ENCODE results near the gene VWA8.

DNA sequence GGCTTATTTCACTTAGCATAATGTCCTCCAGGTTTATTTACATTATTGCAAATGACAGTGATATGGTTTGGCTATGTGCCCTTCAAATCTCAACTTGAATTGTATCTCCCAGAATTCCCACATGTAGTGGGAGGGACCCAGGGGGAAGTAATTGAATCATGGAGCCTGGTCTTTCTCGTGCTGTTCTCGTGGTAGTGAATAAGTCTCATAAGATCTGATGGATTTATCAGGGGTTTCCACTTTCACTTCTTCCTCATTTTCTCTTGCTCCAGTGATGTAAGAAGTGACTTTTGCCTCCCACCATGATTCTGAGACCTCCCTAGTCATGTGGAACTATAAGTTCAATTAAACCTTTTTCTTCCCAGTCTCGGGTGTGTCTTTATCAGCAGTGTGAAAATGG, 109.6 kb downstream of the VWA8 start:
- TF ChIP-seq SP1 (IDR thresholded peaks at IDR 0.05): no peak
- TF ChIP-seq, protein P1, sequence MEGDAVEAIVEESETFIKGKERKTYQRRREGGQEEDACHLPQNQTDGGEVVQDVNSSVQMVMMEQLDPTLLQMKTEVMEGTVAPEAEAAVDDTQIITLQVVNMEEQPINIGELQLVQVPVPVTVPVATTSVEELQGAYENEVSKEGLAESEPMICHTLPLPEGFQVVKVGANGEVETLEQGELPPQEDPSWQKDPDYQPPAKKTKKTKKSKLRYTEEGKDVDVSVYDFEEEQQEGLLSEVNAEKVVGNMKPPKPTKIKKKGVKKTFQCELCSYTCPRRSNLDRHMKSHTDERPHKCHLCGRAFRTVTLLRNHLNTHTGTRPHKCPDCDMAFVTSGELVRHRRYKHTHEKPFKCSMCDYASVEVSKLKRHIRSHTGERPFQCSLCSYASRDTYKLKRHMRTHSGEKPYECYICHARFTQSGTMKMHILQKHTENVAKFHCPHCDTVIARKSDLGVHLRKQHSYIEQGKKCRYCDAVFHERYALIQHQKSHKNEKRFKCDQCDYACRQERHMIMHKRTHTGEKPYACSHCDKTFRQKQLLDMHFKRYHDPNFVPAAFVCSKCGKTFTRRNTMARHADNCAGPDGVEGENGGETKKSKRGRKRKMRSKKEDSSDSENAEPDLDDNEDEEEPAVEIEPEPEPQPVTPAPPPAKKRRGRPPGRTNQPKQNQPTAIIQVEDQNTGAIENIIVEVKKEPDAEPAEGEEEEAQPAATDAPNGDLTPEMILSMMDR (IDR thresholded peaks at IDR 0.05; ENCODE audit: low read depth, low read length, missing input control): no peak
- TF ChIP-seq, protein P2, sequence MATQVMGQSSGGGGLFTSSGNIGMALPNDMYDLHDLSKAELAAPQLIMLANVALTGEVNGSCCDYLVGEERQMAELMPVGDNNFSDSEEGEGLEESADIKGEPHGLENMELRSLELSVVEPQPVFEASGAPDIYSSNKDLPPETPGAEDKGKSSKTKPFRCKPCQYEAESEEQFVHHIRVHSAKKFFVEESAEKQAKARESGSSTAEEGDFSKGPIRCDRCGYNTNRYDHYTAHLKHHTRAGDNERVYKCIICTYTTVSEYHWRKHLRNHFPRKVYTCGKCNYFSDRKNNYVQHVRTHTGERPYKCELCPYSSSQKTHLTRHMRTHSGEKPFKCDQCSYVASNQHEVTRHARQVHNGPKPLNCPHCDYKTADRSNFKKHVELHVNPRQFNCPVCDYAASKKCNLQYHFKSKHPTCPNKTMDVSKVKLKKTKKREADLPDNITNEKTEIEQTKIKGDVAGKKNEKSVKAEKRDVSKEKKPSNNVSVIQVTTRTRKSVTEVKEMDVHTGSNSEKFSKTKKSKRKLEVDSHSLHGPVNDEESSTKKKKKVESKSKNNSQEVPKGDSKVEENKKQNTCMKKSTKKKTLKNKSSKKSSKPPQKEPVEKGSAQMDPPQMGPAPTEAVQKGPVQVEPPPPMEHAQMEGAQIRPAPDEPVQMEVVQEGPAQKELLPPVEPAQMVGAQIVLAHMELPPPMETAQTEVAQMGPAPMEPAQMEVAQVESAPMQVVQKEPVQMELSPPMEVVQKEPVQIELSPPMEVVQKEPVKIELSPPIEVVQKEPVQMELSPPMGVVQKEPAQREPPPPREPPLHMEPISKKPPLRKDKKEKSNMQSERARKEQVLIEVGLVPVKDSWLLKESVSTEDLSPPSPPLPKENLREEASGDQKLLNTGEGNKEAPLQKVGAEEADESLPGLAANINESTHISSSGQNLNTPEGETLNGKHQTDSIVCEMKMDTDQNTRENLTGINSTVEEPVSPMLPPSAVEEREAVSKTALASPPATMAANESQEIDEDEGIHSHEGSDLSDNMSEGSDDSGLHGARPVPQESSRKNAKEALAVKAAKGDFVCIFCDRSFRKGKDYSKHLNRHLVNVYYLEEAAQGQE (IDR thresholded peaks at IDR 0.05): no peak
- TF ChIP-seq, protein P3, sequence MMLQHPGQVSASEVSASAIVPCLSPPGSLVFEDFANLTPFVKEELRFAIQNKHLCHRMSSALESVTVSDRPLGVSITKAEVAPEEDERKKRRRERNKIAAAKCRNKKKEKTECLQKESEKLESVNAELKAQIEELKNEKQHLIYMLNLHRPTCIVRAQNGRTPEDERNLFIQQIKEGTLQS (IDR thresholded peaks at IDR 0.05): no peak
